GM12878 (cell line): ENCODE measurements around the gene COL7A1. TPM values are rescaled to one million over a fixed set of nuclear protein-coding genes. Genes with fewer than 3 reads are reported as not detected.

ENCODE experiments used
- BACH1 ChIP-seq: fragments of 450-650 bp; IDR thresholded peaks from 2 replicates; pipeline ENCODE4 v1.6.1; 2017; ENCODE audit warnings: mild to moderate bottlenecking, borderline replicate concordance
- CHD4 ChIP-seq: fragments of 200-600 bp; sonication (generic); IDR thresholded peaks from 2 replicates; pipeline ENCODE4 v1.6.1; 2016; ENCODE audit warnings: mild to moderate bottlenecking
- GABPA ChIP-seq: IDR thresholded peaks from 2 replicates; pipeline ENCODE4 v1.6.1; 2014; ENCODE audit warnings: antibody characterized with exemption, low read depth, mild to moderate bottlenecking, inconsistent platforms
- HDAC6 ChIP-seq: fragments of 200-600 bp; sonication (generic); IDR thresholded peaks from one replicate; pipeline ENCODE4 v1.8.0; 2017; ENCODE audit warnings: antibody characterized with exemption; ENCODE audit not compliant: unreplicated experiment
- KDM1A ChIP-seq: fragments of 200-600 bp; sonication (generic); IDR thresholded peaks from 2 replicates; pipeline ENCODE4 v1.6.1; 2016; ENCODE audit warnings: borderline replicate concordance
- NFYB ChIP-seq: IDR thresholded peaks from 2 replicates; pipeline ENCODE4 v1.6.1; 2011; ENCODE audit warnings: low read depth, mild to moderate bottlenecking, low read length, improper control_type of control experiment, moderate library complexity; ENCODE audit not compliant: insufficient read depth
- NR2C2 ChIP-seq: IDR thresholded peaks from 2 replicates; pipeline ENCODE4 v1.6.1; 2011; ENCODE audit warnings: borderline replicate concordance, low read depth; ENCODE audit not compliant: control insufficient read depth, insufficient read length
- PAX5 ChIP-seq: IDR thresholded peaks from 2 replicates; pipeline ENCODE4 v1.6.1; 2011; ENCODE audit warnings: low read depth, low read length, borderline replicate concordance
- RAD21 ChIP-seq: IDR thresholded peaks from 2 replicates; pipeline ENCODE4 v1.6.1; 2011; ENCODE audit warnings: mild to moderate bottlenecking, low read depth, low read length, moderate library complexity; ENCODE audit not compliant: insufficient read depth
- SIN3A ChIP-seq: IDR thresholded peaks from 2 replicates; pipeline ENCODE4 v1.6.1; 2012; ENCODE audit warnings: low read depth, low read length, improper control_type of control experiment
- SPI1 ChIP-seq: IDR thresholded peaks from 2 replicates; pipeline ENCODE4 v1.6.1; 2011; ENCODE audit warnings: low read depth, mild to moderate bottlenecking, low read length, moderate library complexity, borderline replicate concordance; ENCODE audit not compliant: insufficient read depth
- SUPT20H ChIP-seq: IDR thresholded peaks from 2 replicates; pipeline ENCODE4 v1.6.1; 2011; ENCODE audit warnings: low read depth, mild to moderate bottlenecking, low read length, moderate library complexity, borderline replicate concordance; ENCODE audit not compliant: control insufficient read depth
- YBX1 ChIP-seq: fragments of 450-650 bp; IDR thresholded peaks from 2 replicates; pipeline ENCODE4 v1.6.1; 2016; ENCODE audit warnings: antibody characterized with exemption
- polyA plus RNA-seq, 11 experiments: library from polyadenylated mRNA; depleted of rRNA in 4 of 11; unstranded in 6 of 11; stranded (reverse) in 5 of 11; fragments of >200 nt; fragmentation: Nextera tagmentation in 4 of 11; fragmentation: Illumina TruSeq in 1 of 11; extraction: Ambion mirVana in 4 of 11; extraction: Trizol in 1 of 11; gene quantifications; 1 replicate in 1 of 11; 2 replicates in 10 of 11; pipeline versions ENCODE4 v1.2.1 to v1.2.3, GENCODE V29; 2011 to 2016; ENCODE audit warnings: inconsistent platforms in 2 of 11, missing spikeins in 2 of 11, low read depth in 1 of 11
- total RNA-seq, 4 experiments: library from RNA; depleted of rRNA in 3 of 4; stranded (reverse); fragments of >200 nt in 3 of 4; fragmentation: Illumina TruSeq in 1 of 4; extraction: Trizol in 1 of 4; gene quantifications; 2 replicates each; pipeline versions ENCODE4 v1.2.1 to v1.2.3, GENCODE V29; 2013 to 2021
- TF ChIP-seq, protein P1 (sequence below): fragments of 450-650 bp; IDR thresholded peaks from 2 replicates; pipeline ENCODE4 v1.6.1; 2016; ENCODE audit warnings: mild to moderate bottlenecking, moderate library complexity, borderline replicate concordance
- TF ChIP-seq, protein P2 (sequence below): IDR thresholded peaks from 2 replicates; pipeline ENCODE4 v1.6.1; 2012; ENCODE audit warnings: improper control_type of control experiment, low read depth, low read length; ENCODE audit not compliant: insufficient replicate concordance
- TF ChIP-seq, protein P3 (sequence below): IDR thresholded peaks from 2 replicates; pipeline ENCODE4 v1.6.1; 2011; ENCODE audit warnings: low read depth, mild to moderate bottlenecking, low read length, moderate library complexity, borderline replicate concordance; ENCODE audit errors: extremely low read depth
- TF ChIP-seq, protein P4 (sequence below): IDR thresholded peaks from 2 replicates; pipeline ENCODE4 v1.6.1; 2011; ENCODE audit warnings: mild to moderate bottlenecking, low read depth, low read length, moderate library complexity; ENCODE audit not compliant: insufficient replicate concordance

COL7A1 gene
- total and polyA plus RNA-seq, 10 of the 15 experiments (the other 5 are each of a cell fraction or from before 2014, with no cell fraction given) = 0.01 to 1.9 (median 0.29) TPM; not detected in 1

DNA sequence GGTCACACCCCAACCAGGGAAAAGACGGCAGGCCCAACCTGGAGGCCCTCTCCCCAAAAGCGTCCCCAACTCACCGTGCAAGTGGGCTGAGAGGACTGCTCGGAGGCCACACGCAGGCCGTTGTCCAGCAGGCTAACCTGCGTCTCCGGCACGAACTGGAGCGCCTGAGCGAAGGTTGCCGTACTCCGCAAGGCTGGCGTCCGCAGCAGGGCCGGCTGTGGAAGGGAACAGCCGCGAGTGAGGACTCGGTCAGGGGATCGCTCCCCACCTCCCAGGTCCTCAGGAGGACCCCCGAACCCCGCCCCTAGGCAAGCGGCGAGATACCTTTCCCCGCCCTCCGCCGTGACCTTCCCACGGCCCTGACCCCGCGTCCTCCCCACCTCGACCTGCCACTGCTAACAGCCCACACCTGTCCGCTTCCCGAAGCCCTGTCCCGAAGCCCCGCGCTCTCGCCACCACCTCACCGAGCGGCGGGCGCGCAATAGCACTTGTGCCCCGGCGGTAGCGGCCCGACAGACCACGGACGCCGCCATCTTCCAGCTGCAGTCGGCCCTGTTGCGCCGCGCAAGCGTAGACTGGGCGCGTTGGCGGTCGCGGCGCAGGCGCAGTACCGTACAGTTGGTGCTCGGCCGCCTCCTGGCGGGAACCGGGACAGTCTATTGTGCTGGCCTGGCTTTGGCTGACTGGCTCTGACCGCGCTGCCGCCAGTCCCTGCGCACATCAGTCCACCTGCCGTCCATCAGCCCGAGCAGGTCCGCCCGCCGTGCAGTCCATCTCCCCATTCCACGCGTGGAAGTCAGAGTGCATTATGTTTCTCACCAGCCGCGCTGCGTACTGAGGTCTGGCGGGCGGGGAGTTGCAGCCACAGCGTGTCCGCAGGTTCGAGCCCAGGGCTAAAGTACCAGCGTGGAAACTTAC lies 14.2 kb upstream of the COL7A1 start, which contains the start of gene UQCRC1 (continued):
- TF ChIP-seq, protein P1, sequence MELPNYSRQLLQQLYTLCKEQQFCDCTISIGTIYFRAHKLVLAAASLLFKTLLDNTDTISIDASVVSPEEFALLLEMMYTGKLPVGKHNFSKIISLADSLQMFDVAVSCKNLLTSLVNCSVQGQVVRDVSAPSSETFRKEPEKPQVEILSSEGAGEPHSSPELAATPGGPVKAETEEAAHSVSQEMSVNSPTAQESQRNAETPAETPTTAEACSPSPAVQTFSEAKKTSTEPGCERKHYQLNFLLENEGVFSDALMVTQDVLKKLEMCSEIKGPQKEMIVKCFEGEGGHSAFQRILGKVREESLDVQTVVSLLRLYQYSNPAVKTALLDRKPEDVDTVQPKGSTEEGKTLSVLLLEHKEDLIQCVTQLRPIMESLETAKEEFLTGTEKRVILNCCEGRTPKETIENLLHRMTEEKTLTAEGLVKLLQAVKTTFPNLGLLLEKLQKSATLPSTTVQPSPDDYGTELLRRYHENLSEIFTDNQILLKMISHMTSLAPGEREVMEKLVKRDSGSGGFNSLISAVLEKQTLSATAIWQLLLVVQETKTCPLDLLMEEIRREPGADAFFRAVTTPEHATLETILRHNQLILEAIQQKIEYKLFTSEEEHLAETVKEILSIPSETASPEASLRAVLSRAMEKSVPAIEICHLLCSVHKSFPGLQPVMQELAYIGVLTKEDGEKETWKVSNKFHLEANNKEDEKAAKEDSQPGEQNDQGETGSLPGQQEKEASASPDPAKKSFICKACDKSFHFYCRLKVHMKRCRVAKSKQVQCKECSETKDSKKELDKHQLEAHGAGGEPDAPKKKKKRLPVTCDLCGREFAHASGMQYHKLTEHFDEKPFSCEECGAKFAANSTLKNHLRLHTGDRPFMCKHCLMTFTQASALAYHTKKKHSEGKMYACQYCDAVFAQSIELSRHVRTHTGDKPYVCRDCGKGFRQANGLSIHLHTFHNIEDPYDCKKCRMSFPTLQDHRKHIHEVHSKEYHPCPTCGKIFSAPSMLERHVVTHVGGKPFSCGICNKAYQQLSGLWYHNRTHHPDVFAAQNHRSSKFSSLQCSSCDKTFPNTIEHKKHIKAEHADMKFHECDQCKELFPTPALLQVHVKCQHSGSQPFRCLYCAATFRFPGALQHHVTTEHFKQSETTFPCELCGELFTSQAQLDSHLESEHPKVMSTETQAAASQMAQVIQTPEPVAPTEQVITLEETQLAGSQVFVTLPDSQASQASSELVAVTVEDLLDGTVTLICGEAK = no peak
- TF ChIP-seq, protein P2, sequence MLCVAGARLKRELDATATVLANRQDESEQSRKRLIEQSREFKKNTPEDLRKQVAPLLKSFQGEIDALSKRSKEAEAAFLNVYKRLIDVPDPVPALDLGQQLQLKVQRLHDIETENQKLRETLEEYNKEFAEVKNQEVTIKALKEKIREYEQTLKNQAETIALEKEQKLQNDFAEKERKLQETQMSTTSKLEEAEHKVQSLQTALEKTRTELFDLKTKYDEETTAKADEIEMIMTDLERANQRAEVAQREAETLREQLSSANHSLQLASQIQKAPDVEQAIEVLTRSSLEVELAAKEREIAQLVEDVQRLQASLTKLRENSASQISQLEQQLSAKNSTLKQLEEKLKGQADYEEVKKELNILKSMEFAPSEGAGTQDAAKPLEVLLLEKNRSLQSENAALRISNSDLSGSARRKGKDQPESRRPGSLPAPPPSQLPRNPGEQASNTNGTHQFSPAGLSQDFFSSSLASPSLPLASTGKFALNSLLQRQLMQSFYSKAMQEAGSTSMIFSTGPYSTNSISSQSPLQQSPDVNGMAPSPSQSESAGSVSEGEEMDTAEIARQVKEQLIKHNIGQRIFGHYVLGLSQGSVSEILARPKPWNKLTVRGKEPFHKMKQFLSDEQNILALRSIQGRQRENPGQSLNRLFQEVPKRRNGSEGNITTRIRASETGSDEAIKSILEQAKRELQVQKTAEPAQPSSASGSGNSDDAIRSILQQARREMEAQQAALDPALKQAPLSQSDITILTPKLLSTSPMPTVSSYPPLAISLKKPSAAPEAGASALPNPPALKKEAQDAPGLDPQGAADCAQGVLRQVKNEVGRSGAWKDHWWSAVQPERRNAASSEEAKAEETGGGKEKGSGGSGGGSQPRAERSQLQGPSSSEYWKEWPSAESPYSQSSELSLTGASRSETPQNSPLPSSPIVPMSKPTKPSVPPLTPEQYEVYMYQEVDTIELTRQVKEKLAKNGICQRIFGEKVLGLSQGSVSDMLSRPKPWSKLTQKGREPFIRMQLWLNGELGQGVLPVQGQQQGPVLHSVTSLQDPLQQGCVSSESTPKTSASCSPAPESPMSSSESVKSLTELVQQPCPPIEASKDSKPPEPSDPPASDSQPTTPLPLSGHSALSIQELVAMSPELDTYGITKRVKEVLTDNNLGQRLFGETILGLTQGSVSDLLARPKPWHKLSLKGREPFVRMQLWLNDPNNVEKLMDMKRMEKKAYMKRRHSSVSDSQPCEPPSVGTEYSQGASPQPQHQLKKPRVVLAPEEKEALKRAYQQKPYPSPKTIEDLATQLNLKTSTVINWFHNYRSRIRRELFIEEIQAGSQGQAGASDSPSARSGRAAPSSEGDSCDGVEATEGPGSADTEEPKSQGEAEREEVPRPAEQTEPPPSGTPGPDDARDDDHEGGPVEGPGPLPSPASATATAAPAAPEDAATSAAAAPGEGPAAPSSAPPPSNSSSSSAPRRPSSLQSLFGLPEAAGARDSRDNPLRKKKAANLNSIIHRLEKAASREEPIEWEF = no peak
- TF ChIP-seq SUPT20H (no peak), BACH1 (no peak; the same call in 1 of the 2 replicates), KDM1A (no peak), RAD21 (no peak), SPI1 (no peak), NFYB (no peak), YBX1 (no peak), HDAC6 (no peak), CHD4 (no peak), NR2C2 (no peak), PAX5 (peak; percentile 64; the same call in 1 of the 2 replicates), GABPA (no peak), SIN3A (0 out of 2 replicates have a peak, but pooled peaks have one; percentile 57)
- TF ChIP-seq, protein P3, sequence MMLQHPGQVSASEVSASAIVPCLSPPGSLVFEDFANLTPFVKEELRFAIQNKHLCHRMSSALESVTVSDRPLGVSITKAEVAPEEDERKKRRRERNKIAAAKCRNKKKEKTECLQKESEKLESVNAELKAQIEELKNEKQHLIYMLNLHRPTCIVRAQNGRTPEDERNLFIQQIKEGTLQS = peak; percentile 9; the same call in 1 of the 2 replicates
- TF ChIP-seq, protein P4, sequence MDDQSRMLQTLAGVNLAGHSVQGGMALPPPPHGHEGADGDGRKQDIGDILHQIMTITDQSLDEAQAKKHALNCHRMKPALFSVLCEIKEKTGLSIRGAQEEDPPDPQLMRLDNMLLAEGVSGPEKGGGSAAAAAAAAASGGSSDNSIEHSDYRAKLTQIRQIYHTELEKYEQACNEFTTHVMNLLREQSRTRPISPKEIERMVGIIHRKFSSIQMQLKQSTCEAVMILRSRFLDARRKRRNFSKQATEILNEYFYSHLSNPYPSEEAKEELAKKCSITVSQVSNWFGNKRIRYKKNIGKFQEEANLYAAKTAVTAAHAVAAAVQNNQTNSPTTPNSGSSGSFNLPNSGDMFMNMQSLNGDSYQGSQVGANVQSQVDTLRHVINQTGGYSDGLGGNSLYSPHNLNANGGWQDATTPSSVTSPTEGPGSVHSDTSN = peak; percentile 19
